ENCODE data around the gene ACSF3. TPM values are rescaled to one million over a fixed set of nuclear protein-coding genes. Genes with fewer than 3 reads are reported as not detected.

The ACSF3 gene
- total RNA-seq, 1 experiment from 2014 or later: 39.2 TPM

GRCh38 chr16:89200850-89201411 lies 107.3 kb downstream of the ACSF3 start:
- TF ChIP-seq, protein P1, sequence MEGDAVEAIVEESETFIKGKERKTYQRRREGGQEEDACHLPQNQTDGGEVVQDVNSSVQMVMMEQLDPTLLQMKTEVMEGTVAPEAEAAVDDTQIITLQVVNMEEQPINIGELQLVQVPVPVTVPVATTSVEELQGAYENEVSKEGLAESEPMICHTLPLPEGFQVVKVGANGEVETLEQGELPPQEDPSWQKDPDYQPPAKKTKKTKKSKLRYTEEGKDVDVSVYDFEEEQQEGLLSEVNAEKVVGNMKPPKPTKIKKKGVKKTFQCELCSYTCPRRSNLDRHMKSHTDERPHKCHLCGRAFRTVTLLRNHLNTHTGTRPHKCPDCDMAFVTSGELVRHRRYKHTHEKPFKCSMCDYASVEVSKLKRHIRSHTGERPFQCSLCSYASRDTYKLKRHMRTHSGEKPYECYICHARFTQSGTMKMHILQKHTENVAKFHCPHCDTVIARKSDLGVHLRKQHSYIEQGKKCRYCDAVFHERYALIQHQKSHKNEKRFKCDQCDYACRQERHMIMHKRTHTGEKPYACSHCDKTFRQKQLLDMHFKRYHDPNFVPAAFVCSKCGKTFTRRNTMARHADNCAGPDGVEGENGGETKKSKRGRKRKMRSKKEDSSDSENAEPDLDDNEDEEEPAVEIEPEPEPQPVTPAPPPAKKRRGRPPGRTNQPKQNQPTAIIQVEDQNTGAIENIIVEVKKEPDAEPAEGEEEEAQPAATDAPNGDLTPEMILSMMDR (IDR thresholded peaks at IDR 0.05; ENCODE audit: unreplicated experiment): no peak
- ChIA-PET POLR2A (no interaction called here), CTCF (interaction anchor here (0.6 kb wide), 1 partner anchor 10 kb away, joined by 3 read pairs; no protein-coding TSS in a partner anchor)
- no TSS peak for BruUV-seq (replicated peaks)
- Mint-ChIP-seq H3K4me3 (ENCODE audit: unreplicated experiment) (no peak overlapping the region), H3K36me3 (ENCODE audit: insufficient read depth, unreplicated experiment) (peaks cover 4% of the 10 kb centered on the region), H3K27ac (ENCODE audit: low read depth, unreplicated experiment) (no peak overlapping the region), H3K4me1 (ENCODE audit: insufficient read depth, unreplicated experiment) (no peaks in the 10 kb centered on the region), H3K9me3 (ENCODE audit: unreplicated experiment) (no peaks in the 10 kb centered on the region), H3K27me3 (ENCODE audit: insufficient read depth, unreplicated experiment) (peaks cover 16% of the 10 kb centered on the region)
- intact Hi-C loops (cut with micrococcal nuclease): no loop called here
- DNase-seq (ENCODE audit: unreplicated experiment): no peak

DNA sequence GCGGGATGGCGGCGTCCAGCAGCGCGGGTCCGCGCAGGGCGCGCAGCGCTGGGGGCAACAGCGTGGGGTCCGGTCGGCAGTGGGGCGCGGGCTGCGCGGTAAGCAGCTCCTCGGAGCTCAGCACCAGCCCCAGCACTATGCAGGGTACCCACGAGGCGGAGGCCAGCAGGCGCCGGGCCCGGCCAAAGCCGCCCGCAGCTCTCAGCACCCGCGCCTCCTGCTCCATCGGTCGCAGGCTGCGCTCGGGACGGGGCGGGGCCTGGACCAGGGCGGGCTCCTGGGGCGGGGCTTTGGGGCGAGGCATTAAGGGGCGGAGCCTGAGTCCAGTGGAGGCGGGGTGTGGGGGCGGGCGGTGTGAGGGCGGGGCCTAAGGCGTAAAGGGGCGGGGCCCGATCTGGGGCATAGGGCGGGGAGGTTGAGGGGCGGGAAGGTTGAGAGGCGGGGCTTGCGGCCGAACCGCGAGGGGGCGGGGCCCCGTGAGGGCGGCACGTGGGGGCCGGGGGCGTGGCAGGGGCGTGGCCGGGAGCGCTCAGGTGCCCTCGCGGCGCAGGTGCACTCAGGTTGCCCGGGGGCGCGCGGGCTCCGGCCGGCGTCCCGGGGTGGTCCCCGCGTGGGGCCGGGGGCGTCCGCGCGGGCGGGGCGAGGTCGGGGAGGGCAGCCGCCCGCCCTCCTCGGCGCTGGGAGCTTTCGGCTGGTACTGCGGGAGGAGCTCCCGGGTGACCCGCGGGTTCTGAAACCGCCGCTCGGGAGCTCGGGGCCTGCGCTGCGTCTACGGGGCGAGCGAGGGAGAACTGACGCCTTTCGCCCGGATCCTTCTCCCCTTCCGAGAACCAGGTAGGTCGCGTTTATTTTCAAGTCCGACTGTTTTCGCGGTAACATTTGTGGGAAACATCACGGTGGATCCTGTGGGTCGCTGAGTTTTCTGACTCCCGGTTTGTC lies 108.1 kb downstream of the ACSF3 start:
- intact Hi-C loops (cut with micrococcal nuclease): no loop called here
- TF ChIP-seq, protein P1 (IDR thresholded peaks at IDR 0.05; ENCODE audit: unreplicated experiment): no peak
- no peak for DNase-seq (ENCODE audit: unreplicated experiment)
- no TSS peak for BruUV-seq (replicated peaks)
- Mint-ChIP-seq H3K27ac (ENCODE audit: low read depth, unreplicated experiment) (no peak overlapping the region), H3K9me3 (ENCODE audit: unreplicated experiment) (no peaks in the 10 kb centered on the region), H3K27me3 (ENCODE audit: insufficient read depth, unreplicated experiment) (peaks cover 16% of the 10 kb centered on the region), H3K36me3 (ENCODE audit: insufficient read depth, unreplicated experiment) (peaks cover 4% of the 10 kb centered on the region), H3K4me3 (ENCODE audit: unreplicated experiment) (no peak overlapping the region), H3K4me1 (ENCODE audit: insufficient read depth, unreplicated experiment) (no peaks in the 10 kb centered on the region)
- ChIA-PET POLR2A (no interaction called here), CTCF (interaction anchor here (0.6 kb wide), 1 partner anchor 11 kb away, joined by 3 read pairs; no protein-coding TSS in a partner anchor)

GRCh38 chr16:89202422-89203215 lies 109.0 kb downstream of the ACSF3 start:
- BruUV-seq (replicated peaks): no TSS peak
- H3K27ac Mint-ChIP-seq (ENCODE audit: low read depth, unreplicated experiment): no peak overlapping the region

More at GRCh38 chr16:89202422-89203215, 109.0 kb downstream of the ACSF3 start:
- CTCF ChIA-PET: no interaction called here
- H3K36me3 Mint-ChIP-seq (ENCODE audit: insufficient read depth, unreplicated experiment): peaks cover 4% of the 10 kb centered on the region
- H3K4me3 Mint-ChIP-seq (ENCODE audit: unreplicated experiment): no peak overlapping the region
- H3K9me3 Mint-ChIP-seq (ENCODE audit: unreplicated experiment): no peaks in the 10 kb centered on the region
- DNase-seq (ENCODE audit: unreplicated experiment): no peak
- TF ChIP-seq, protein P1 (IDR thresholded peaks at IDR 0.05; ENCODE audit: unreplicated experiment): no peak
- H3K27me3 Mint-ChIP-seq (ENCODE audit: insufficient read depth, unreplicated experiment): peaks cover 16% of the 10 kb centered on the region
- intact Hi-C loops (cut with micrococcal nuclease): no loop called here
- POLR2A ChIA-PET: no interaction called here
- no peaks in the 10 kb centered on the region for H3K4me1 Mint-ChIP-seq (ENCODE audit: insufficient read depth, unreplicated experiment)

Other genes with a start within 250 kb of the ACSF3 start
- gene GALNS, start 236.9 kb upstream of the ACSF3 start, total RNA-seq (2022): 26.0 and 31.6 TPM in 2 replicates
- gene TRAPPC2L, start 236.7 kb upstream of the ACSF3 start, total RNA-seq (2022): 35.6 and 42.6 TPM in 2 replicates
- not detected in 2 replicates for gene PABPN1L, start 227.2 kb upstream of the ACSF3 start, total RNA-seq (2022)
- not detected in 2 replicates for gene CBFA2T3, start 116.6 kb upstream of the ACSF3 start, total RNA-seq (2022)
- gene CDH15, start 77.9 kb downstream of the ACSF3 start, total RNA-seq (2022): not detected in 2 replicates
- not detected in 2 replicates for gene SLC22A31, start 106.7 kb downstream of the ACSF3 start, total RNA-seq (2022)
- 13.5 and 15.8 TPM in 2 replicates for gene ZNF778, start 123.9 kb downstream of the ACSF3 start, total RNA-seq (2022)

Data from MCF 10A (cell line).